ENCODE results near the gene TXNDC16.

TXNDC16 gene

DNA sequence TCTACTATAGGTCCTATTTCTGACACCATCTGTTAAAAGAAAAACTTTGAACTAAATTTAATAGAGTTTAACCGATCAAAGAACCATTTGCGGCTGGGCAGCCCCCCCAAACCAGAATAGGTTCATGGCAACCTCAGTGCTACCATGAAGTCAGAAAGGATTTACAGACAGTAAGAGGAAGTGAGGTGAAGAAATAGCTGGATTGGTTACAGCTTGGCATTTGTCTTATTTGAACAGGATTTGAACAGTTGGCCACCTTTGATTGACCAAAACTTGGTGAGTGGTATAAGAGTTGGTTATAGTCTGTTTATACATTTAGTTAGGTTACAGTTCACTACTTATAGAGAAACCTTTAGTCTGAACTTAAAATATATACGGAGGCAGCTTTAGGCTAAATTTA lies 88.9 kb downstream of the TXNDC16 start:
- TF ChIP-seq, protein P1, sequence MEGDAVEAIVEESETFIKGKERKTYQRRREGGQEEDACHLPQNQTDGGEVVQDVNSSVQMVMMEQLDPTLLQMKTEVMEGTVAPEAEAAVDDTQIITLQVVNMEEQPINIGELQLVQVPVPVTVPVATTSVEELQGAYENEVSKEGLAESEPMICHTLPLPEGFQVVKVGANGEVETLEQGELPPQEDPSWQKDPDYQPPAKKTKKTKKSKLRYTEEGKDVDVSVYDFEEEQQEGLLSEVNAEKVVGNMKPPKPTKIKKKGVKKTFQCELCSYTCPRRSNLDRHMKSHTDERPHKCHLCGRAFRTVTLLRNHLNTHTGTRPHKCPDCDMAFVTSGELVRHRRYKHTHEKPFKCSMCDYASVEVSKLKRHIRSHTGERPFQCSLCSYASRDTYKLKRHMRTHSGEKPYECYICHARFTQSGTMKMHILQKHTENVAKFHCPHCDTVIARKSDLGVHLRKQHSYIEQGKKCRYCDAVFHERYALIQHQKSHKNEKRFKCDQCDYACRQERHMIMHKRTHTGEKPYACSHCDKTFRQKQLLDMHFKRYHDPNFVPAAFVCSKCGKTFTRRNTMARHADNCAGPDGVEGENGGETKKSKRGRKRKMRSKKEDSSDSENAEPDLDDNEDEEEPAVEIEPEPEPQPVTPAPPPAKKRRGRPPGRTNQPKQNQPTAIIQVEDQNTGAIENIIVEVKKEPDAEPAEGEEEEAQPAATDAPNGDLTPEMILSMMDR (IDR thresholded peaks at IDR 0.05; ENCODE audit: low read depth, low read length, missing control alignments) = no peak
- in situ Hi-C loops (cut with HindIII; ENCODE audit: low sequenced_read_pairs) = no loop called here
- DNase-seq (ENCODE audit: low read depth) = no peak
- H3K4me3 ChIP-seq (ENCODE audit: low read depth, low read length) = no peak overlapping the region

DNA sequence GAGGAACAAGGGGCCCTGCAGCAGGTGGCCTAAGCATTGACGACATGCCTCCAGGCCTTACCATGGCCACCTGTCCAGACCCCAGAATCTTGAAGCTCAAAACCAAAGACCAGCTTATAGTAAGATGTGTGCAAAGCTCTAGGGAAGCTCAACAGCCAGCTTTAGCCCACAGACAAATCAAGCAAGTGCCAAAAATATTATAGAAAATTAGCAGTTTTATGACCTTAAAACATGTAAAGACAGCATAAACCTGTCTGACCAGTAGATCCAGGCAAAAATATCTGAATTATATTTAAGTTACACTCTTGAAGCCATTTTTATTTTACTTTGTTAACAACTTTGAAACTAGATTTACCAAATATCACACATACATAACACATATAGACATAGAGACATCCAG lies 90.6 kb downstream of the TXNDC16 start:
- TF ChIP-seq, protein P1 (IDR thresholded peaks at IDR 0.05; ENCODE audit: low read depth, low read length, missing control alignments) = no peak
- DNase-seq (ENCODE audit: low read depth) = no peak
- in situ Hi-C loops (cut with HindIII; ENCODE audit: low sequenced_read_pairs) = no loop called here
- no peak overlapping the region for H3K4me3 ChIP-seq (ENCODE audit: low read depth, low read length)

DNA sequence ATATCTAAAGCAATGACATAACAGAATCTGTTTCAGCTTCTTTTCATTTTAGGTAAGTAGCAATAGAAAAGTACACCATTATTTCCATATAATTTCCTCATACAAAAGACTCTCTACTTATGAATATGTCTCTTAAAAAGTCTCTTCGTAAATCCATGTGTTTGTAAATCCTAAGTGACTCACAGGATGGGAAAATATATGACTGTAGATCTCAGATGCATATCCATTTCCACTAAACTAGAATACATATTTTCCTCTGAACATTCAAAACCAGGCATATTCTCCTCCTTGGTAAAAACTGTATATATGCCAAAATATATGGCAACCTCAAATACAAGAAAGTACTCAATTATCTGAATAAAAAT lies 93.6 kb downstream of the TXNDC16 start:
- no peak for DNase-seq (ENCODE audit: low read depth)
- TF ChIP-seq, protein P1 (IDR thresholded peaks at IDR 0.05; ENCODE audit: low read depth, low read length, missing control alignments) = no peak
- no peak overlapping the region for H3K4me3 ChIP-seq (ENCODE audit: low read depth, low read length)
- in situ Hi-C loops (cut with HindIII; ENCODE audit: low sequenced_read_pairs) = no loop called here

DNA sequence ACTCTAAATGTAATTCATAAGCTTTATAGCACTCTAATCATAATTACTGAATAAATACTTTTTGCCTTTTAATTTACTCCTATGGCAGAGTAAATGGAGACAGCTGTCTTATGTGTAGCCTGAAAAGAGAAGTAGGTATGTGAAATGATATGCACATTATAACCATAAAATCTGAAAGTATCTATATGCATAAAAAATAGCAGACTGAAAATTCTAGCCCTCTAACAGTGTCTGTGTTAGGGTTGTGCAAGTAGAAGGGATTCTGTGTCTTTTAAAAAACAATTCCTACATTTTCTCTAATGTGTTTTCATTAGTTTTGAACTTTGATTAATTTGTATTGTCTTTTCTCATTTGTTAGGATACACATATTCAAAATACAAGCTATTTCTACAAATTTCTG lies 94.9 kb downstream of the TXNDC16 start:
- TF ChIP-seq, protein P1 (IDR thresholded peaks at IDR 0.05; ENCODE audit: low read depth, low read length, missing control alignments) = no peak
- no peak for DNase-seq (ENCODE audit: low read depth)
- H3K4me3 ChIP-seq (ENCODE audit: low read depth, low read length) = no peak overlapping the region
- in situ Hi-C loops (cut with HindIII; ENCODE audit: low sequenced_read_pairs) = no loop called here

DNA sequence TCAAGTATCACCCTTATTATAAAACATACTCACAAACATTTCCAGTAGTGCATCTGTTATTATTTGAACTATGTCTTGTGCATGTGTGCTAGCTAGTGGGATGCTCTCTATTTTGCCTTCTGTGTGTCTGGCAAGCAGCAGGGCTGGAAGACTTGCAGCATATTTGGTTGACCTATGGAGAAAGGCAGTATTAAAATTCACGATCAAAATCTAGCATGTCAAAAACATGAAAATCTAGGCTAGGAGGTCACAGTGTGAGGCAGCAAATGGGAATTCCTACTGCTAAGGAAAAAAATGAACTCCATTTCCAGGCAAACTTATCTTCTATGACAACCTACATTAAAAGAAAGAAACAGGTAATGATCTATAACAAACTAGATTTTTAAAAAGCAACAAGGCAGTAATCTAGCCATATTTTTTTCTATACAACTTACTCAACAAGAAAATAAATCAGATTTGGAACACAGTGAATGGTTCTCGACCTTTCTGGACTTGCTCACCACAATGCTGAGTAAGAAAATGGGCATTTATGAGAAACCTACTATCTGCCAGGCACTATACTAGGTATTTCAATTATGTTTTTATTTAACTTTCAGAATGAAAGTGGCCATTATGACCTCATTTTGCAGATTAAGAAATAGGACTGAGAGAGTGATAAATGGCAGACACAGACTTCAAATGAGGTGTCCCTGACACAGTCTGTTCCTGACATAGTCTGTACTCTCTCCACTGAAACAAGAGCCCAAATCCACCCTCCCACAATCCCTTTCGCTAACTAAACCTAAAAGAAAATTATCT lies 96.8 kb downstream of the TXNDC16 start:
- no peak overlapping the region for H3K4me3 ChIP-seq (ENCODE audit: low read depth, low read length)
- DNase-seq (ENCODE audit: low read depth) = no peak
- in situ Hi-C loops (cut with HindIII; ENCODE audit: low sequenced_read_pairs) = no loop called here
- TF ChIP-seq, protein P1 (IDR thresholded peaks at IDR 0.05; ENCODE audit: low read depth, low read length, missing control alignments) = no peak

DNA sequence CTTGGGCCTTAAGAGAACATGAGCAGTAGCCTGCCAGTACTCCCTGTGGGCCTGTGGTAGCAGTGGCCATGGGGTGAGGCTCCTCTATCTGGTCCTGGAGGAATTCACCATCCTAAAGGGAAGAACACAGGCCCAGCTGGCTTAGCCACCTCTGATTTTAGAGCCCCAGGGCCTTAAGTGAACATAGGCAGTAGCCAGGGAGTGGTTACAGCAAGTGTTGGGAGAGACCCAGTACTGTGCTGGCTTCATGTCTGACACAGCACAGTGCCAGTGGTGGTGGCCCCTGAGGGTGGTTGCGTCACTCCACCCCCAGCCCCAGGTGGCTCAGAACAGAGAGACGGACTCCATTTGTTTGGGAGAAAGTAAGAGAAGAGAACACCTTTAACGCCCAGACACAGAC lies 105.1 kb downstream of the TXNDC16 start:
- TF ChIP-seq, protein P1 (IDR thresholded peaks at IDR 0.05; ENCODE audit: low read depth, low read length, missing control alignments) = no peak
- no peak for DNase-seq (ENCODE audit: low read depth)
- no peak overlapping the region for H3K4me3 ChIP-seq (ENCODE audit: low read depth, low read length)
- in situ Hi-C loops (cut with HindIII; ENCODE audit: low sequenced_read_pairs) = no loop called here

Data from astrocyte of the cerebellum (primary cell).